ENCODE results near the gene CD44. TPM values are rescaled to one million over a fixed set of nuclear protein-coding genes. Genes with fewer than 3 reads are reported as not detected.

The CD44 gene
- total RNA-seq, 1 donor from 2014 or later, result 489 TPM

DNA sequence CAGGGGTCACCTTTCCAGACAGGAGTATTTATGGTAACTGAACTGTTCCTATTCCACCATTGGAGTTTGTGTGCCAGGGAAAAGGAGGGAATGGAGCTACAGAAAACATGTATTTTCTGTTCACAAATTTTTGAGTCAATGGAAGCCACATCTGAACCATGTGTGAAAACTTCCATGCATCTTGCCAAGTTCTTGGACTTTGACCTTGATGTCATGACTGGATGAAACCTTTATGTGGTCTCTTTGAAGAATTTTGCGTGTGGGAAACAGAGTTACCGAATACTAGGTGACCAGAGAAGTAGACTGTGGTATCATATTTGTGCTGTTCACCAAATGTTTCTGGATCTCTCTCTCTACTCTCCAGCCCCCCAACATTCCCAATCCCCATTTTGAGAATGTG lies 104.8 kb downstream of the CD44 start:
- DNase-seq, result no peak
- peaks cover 7% of the 10 kb centered on the region for H3K9me3 Mint-ChIP-seq
- peaks cover 36% of the 10 kb centered on the region for H3K4me1 Mint-ChIP-seq
- H3K4me3 Mint-ChIP-seq, result no peak overlapping the region
- peaks cover 5% of the 10 kb centered on the region for H3K36me3 Mint-ChIP-seq (ENCODE audit: low read depth)
- H3K27ac Mint-ChIP-seq, result no peak overlapping the region
- H3K27me3 Mint-ChIP-seq, result peaks cover 7% of the 10 kb centered on the region
- intact Hi-C loops (cut with micrococcal nuclease), result no loop called here

DNA sequence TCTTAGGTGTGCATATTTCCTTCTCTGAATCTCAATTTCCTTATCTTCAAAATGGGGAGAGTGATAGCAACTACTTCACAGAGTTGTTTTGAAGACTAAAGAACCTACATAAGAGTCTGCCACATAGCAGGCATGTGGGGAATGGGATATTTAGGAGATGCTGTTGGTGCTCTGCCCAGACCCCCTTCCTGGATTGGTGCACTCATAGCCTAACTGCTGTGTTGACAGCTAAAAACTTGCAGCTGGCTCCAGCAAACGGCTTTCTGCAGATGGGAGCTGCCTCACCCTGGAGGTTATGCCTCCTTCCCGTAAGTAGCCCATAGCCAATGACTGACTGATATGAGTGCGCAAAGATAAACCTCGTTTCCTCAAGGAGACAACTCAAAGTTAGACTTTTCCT lies 106.1 kb downstream of the CD44 start:
- peaks cover 12% of the 10 kb centered on the region for H3K9me3 Mint-ChIP-seq
- H3K4me3 Mint-ChIP-seq, result no peak overlapping the region
- peaks cover 31% of the 10 kb centered on the region for H3K4me1 Mint-ChIP-seq
- peaks cover 2% of the 10 kb centered on the region for H3K27me3 Mint-ChIP-seq
- H3K36me3 Mint-ChIP-seq (ENCODE audit: low read depth), result peaks cover 7% of the 10 kb centered on the region
- intact Hi-C loops (cut with micrococcal nuclease), result no loop called here
- H3K27ac Mint-ChIP-seq, result no peak overlapping the region
- no peak for DNase-seq

DNA sequence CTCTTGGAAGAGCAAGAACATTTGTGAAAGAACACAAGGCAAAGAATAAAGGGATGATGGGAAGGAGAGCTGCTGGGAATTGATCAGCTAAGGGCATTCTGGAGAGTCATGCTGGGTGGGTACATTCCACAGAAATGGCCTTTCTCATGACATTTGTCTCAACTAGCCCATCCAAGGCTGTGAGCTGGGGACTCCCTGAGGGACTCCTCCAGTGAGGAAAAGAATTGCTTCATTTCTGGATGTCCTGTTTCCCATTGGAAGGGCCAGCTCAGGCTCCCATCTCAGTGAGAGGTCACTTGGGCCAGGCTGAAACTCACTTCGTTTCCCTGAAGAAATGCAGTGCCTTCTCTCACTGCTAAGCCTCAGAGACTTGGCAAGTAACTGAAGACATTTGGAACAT lies 106.8 kb downstream of the CD44 start:
- no peak overlapping the region for H3K27ac Mint-ChIP-seq
- DNase-seq, result no peak
- H3K9me3 Mint-ChIP-seq, result peaks cover 12% of the 10 kb centered on the region
- H3K36me3 Mint-ChIP-seq (ENCODE audit: low read depth), result peaks cover 7% of the 10 kb centered on the region
- H3K4me3 Mint-ChIP-seq, result no peak overlapping the region
- peaks cover 29% of the 10 kb centered on the region for H3K4me1 Mint-ChIP-seq
- no peaks in the 10 kb centered on the region for H3K27me3 Mint-ChIP-seq
- intact Hi-C loops (cut with micrococcal nuclease), result no loop called here

DNA sequence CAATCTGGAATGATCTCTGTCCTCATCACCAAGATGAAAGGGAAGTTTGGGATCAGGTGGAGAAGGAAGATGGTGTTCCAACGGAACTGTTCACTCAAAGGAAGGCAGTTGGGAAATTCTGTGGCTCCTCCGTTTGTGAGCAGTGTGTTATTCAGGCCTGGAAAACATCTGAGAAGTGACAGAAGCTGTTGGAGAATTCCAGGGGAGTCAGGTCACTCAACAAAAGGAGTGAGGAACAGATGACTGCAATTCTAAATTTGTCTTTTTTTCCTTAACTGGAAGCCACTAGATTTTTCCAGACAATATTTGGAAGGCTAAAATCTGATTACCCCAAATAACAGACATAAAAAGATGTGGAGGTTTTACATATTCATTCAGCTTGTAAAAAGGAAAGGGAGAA lies 107.8 kb downstream of the CD44 start:
- no peak overlapping the region for H3K27ac Mint-ChIP-seq
- no peak for DNase-seq
- H3K4me1 Mint-ChIP-seq, result peaks cover 24% of the 10 kb centered on the region
- peaks cover 2% of the 10 kb centered on the region for H3K27me3 Mint-ChIP-seq
- intact Hi-C loops (cut with micrococcal nuclease), result no loop called here
- H3K36me3 Mint-ChIP-seq (ENCODE audit: low read depth), result peaks cover 7% of the 10 kb centered on the region
- H3K9me3 Mint-ChIP-seq, result peaks cover 12% of the 10 kb centered on the region
- H3K4me3 Mint-ChIP-seq, result no peak overlapping the region

DNA sequence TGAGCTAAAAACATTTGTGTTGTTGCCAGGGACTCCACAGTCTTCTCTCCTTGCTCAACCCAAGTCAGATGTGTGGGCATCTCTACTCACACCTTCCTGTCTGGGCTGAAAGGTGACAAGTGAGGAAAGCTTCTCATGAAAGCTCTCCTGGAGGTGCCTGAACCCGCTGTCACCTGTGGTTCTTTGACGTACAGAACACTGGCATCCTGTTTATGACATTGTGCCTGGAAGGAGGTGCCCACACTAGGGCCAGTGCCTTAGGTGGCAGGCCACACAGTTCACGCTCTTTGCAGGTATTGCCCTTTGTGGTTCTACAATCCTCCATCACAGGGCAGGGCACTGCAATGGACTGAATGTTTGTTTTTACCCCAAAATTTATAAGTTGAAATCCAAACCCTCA lies 108.5 kb downstream of the CD44 start:
- intact Hi-C loops (cut with micrococcal nuclease), result no loop called here
- Mint-ChIP-seq H3K4me3 (no peak overlapping the region), H3K9me3 (peaks cover 12% of the 10 kb centered on the region), H3K4me1 (peaks cover 19% of the 10 kb centered on the region), H3K27ac (no peak overlapping the region), H3K36me3 (ENCODE audit: low read depth) (peaks cover 7% of the 10 kb centered on the region), H3K27me3 (peaks cover 4% of the 10 kb centered on the region)
- peak; percentile 67 for DNase-seq

DNA sequence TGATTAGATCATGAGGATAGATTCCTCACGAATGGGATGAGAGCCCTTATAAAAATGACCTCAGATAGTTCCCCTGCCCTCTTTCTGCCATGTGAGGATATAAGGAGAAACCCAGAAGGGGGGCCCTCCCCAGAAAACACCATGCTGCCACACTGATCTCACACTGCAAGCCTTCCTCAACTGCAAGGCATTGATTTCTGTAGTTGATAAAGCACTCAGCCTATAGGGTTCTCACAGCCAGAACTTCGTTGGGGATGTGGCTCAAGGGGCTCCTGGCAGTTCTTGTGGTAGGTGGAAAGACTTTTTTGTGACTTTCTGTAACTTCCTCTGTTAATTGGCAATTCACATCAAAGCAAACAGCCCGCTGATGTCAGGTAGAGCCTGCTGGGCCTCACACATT lies 108.9 kb downstream of the CD44 start:
- peaks cover 5% of the 10 kb centered on the region for H3K27me3 Mint-ChIP-seq
- peaks cover 7% of the 10 kb centered on the region for H3K36me3 Mint-ChIP-seq (ENCODE audit: low read depth)
- H3K4me1 Mint-ChIP-seq, result peaks cover 15% of the 10 kb centered on the region
- DNase-seq, result no peak
- no peak overlapping the region for H3K27ac Mint-ChIP-seq
- H3K9me3 Mint-ChIP-seq, result peaks cover 12% of the 10 kb centered on the region
- intact Hi-C loops (cut with micrococcal nuclease), result no loop called here
- no peak overlapping the region for H3K4me3 Mint-ChIP-seq

DNA sequence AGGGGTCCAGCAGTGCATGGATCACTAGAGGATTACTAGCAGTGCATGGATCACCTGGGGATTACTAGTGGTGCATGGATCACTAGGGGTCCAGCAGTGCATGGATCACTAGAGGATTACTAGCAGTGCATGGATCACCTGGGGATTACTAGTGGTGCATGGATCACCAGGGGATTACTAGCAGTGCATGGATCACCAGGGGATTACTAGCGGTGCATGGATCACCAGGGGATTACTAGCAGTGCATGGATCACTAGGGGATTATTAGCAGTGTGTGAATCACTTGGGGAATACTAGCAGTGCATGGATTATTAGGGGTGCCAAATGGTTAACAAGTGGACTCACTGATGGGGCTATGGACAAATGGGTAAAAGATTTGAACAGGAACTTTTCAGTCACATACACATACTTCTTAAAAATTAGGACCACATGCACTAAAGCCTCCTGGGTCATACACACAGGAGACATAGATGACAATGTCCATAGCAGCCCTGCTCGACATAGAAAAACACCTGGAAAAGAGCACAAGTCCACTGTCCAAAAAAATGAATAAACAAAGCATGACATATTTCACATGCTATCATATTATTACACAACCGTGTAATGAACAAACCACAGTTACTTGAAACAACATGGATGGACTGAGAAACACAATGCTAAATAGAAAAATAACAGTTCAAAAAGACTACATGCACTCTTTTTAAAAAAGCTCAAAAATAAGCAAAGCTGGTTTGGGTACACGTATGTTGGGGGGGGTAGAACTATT lies 109.8 kb downstream of the CD44 start:
- Mint-ChIP-seq H3K4me3 (no peak overlapping the region), H3K9me3 (peaks cover 12% of the 10 kb centered on the region), H3K27me3 (peaks cover 7% of the 10 kb centered on the region), H3K27ac (no peak overlapping the region), H3K4me1 (peaks cover 12% of the 10 kb centered on the region), H3K36me3 (ENCODE audit: low read depth) (peaks cover 7% of the 10 kb centered on the region)
- DNase-seq, result no peak
- intact Hi-C loops (cut with micrococcal nuclease), result no loop called here

DNA sequence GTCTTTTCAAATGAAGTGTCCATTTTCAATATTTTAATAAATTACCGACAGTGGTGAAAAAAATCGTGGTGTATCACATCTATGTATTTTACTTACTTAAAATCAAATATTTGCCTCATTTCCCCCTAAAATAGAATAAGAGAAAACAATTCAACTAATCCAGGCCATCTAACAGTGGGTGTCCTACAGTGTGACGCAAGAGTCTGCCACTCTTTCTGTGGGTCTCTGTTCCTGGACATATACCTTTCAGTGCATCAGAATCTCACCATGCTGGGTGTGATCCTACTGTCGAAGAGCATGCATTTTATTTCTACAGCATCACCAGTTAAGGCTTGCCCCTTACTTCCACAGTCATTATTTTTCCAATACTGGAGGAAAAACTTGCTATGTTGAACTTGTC lies 111.2 kb downstream of the CD44 start:
- Mint-ChIP-seq H3K9me3 (peaks cover 12% of the 10 kb centered on the region), H3K4me3 (no peak overlapping the region), H3K36me3 (ENCODE audit: low read depth) (peaks cover 3% of the 10 kb centered on the region), H3K4me1 (peaks cover 12% of the 10 kb centered on the region), H3K27me3 (peaks cover 11% of the 10 kb centered on the region), H3K27ac (no peak overlapping the region)
- intact Hi-C loops (cut with micrococcal nuclease), result no loop called here
- DNase-seq, result no peak

DNA sequence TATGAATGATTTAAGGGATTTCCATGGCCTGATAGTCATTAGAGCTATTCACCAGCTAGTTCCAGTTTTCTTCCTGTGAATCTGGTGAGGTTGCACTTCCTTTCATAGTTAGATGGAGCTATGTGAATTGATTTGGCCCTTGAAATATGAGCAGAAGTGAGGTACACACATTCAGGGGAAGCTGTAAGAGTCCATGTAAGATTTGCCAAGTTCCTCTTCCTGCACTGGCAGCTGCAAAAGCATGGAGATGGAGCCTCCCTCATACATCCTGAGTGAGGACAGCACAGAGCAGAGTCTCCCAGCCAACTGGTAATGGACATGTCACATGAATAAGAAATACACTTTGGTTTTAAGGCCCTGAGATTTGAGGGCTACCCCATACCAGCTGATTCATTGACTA lies 111.7 kb downstream of the CD44 start:
- Mint-ChIP-seq H3K4me3 (no peak overlapping the region), H3K9me3 (peaks cover 14% of the 10 kb centered on the region), H3K27me3 (peaks cover 13% of the 10 kb centered on the region), H3K4me1 (peaks cover 12% of the 10 kb centered on the region), H3K27ac (no peak overlapping the region), H3K36me3 (ENCODE audit: low read depth) (peaks cover 3% of the 10 kb centered on the region)
- no peak for DNase-seq
- intact Hi-C loops (cut with micrococcal nuclease), result no loop called here

DNA sequence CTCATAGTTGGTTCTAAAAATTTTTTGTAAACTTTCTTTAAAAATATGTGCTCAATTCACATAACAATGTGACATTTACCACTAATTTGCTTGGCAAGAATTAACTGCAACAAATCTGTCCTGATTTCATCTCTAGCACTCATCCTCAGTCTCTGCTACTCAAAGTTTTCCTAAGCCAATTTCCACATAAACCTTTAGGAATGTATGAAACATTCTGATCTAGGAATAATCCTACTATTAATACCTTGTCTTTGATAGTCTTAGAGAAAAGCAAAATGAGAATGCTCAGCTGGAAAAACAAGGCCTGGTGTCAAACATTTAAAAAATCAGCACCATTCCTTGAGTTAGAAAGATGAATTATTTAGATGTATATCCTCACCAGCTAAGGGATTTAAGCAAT lies 114.3 kb downstream of the CD44 start:
- H3K27ac Mint-ChIP-seq, result no peak overlapping the region
- peaks cover 14% of the 10 kb centered on the region for H3K9me3 Mint-ChIP-seq
- DNase-seq, result no peak
- intact Hi-C loops (cut with micrococcal nuclease), result no loop called here
- H3K4me1 Mint-ChIP-seq, result peaks cover 14% of the 10 kb centered on the region
- peaks cover 3% of the 10 kb centered on the region for H3K36me3 Mint-ChIP-seq (ENCODE audit: low read depth)
- peaks cover 14% of the 10 kb centered on the region for H3K27me3 Mint-ChIP-seq
- H3K4me3 Mint-ChIP-seq, result no peak overlapping the region

DNA sequence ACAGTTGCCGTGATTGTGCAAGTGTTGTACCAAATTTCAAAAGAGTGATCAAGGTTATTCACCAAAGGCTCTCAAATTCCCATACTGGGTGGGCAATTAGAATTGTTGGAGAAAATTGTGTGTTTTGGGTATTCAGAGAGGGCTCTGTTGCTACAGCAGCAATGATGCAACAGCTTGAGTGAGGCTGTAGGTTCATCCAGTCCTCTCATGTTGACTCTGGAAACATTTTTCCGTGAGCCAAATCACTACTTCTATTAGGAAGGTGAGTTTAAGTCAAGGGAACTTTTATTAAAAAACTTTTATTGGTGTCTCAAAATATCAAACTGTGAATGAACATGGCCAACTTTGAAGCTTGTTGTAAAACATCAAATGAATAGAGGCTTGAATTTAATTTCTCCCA lies 116.5 kb downstream of the CD44 start:
- peaks cover 23% of the 10 kb centered on the region for H3K27me3 Mint-ChIP-seq
- intact Hi-C loops (cut with micrococcal nuclease), result no loop called here
- no peaks in the 10 kb centered on the region for H3K36me3 Mint-ChIP-seq (ENCODE audit: low read depth)
- H3K4me1 Mint-ChIP-seq, result peaks cover 14% of the 10 kb centered on the region
- H3K9me3 Mint-ChIP-seq, result peaks cover 10% of the 10 kb centered on the region
- no peak overlapping the region for H3K27ac Mint-ChIP-seq
- H3K4me3 Mint-ChIP-seq, result no peak overlapping the region
- no peak for DNase-seq

DNA sequence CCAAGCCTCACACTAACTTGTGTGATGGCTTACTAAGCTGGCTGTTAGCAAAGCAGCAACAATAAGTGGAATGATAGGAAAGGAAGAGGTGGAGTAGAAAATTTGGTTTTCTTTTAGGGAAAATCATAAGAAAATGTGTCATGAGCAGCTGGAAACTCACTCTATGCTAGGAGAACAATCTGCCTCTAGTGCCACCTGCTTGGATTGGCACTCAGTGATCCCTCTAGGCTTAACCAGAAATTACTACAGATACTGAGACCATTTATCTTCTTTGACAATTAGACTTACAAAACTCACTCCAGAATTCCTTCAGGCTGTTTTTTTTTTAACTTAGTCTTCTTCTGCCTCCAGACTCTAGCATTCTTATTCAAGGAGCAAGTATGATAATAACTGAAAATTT lies 117.3 kb downstream of the CD44 start:
- no peak overlapping the region for H3K27ac Mint-ChIP-seq
- H3K27me3 Mint-ChIP-seq, result peaks cover 28% of the 10 kb centered on the region
- H3K36me3 Mint-ChIP-seq (ENCODE audit: low read depth), result no peaks in the 10 kb centered on the region
- peaks cover 14% of the 10 kb centered on the region for H3K4me1 Mint-ChIP-seq
- DNase-seq, result no peak
- H3K9me3 Mint-ChIP-seq, result peaks cover 10% of the 10 kb centered on the region
- intact Hi-C loops (cut with micrococcal nuclease), result loop anchor here (2.0 kb wide), 1 partner anchor 17 kb away; no protein-coding TSS in a partner anchor
- H3K4me3 Mint-ChIP-seq, result no peak overlapping the region

DNA sequence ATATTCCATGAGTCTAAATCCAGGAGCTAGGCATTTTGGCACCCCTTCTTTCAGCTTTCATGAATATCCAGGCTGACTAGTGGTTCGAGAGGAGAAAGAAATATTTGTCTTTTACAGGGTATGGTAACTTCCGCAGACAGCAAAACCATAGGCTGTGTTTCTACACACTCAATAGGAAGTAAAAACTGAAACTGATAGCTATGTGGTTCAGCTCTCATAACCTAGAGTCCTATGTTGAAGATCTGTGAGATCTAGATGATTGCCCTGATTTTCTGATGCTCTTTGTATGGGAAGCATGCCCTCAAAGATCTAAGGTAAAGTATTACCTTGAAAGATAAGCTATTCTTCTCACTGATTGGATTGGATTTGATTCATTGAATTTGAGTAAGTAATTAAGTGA lies 118.3 kb downstream of the CD44 start:
- Mint-ChIP-seq H3K4me3 (peak overlapping the region; percentile 9), H3K9me3 (peaks cover 10% of the 10 kb centered on the region), H3K27me3 (peaks cover 36% of the 10 kb centered on the region), H3K27ac (no peak overlapping the region), H3K4me1 (peaks cover 14% of the 10 kb centered on the region), H3K36me3 (ENCODE audit: low read depth) (no peaks in the 10 kb centered on the region)
- peak; percentile 71 for DNase-seq
- intact Hi-C loops (cut with micrococcal nuclease), result loop anchor here (2.0 kb wide), 1 partner anchor 16 kb away; no protein-coding TSS in a partner anchor

DNA sequence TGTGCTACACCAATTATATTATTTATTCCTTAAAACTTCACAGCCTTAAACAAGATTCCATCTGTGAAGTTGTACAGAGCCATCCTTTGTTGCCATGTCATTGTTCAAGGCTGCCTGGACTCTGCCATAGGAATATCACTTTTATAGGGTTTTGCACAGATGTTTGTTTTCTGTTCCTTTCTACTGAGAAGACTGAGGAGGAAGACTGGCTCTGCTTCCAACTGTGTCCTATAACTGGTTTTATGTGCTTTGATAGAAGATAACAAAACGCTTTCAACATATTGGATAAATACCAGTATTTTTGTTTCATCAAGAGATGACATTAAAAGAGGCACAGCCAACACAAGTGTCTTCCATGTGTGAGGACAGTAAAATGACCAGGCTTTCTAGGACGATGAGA lies 120.6 kb downstream of the CD44 start:
- Mint-ChIP-seq H3K4me1 (peaks cover 14% of the 10 kb centered on the region), H3K27me3 (peaks cover 34% of the 10 kb centered on the region), H3K4me3 (no peak overlapping the region), H3K27ac (no peak overlapping the region), H3K36me3 (ENCODE audit: low read depth) (no peaks in the 10 kb centered on the region), H3K9me3 (peaks cover 8% of the 10 kb centered on the region)
- intact Hi-C loops (cut with micrococcal nuclease), result no loop called here
- no peak for DNase-seq
